ENCODE results near the gene ARHGAP5.

DNA sequence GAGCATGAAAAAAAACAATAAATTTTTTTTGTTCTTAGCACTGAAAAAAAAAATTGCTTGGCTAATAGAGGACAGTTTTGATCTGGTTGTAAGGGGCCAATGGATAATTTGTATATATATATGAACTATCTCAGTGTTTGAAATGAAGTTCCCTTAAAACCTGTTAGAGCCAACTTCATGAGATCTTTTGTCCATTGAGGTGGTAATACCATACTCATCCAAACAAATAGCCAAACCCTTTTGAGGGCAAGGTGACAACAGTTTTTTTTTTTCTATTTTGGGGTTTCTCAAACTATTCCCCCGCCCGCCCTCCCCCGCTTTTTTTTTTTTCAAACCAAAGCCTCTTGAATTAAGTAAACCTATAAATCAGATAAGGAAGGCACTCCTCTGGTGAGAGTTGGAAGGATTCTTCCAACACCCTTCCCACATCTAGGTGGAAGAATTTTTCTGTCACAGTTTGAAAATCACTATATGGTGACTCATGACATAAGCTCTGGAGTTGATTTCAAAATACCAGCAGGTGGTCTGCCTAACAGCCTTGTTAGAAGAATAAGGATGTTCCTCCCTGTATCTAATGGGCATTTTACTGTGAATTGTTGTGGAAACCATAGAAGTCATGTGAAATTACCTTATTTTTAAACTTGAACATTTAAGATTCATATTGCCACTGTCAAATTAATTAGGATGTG, 10.2 kb downstream of the ARHGAP5 start:
- TF ChIP-seq CTCF (IDR thresholded peaks at IDR 0.05; ENCODE audit: insufficient read depth, low read length) (no peak), POLR2AphosphoS5 (IDR thresholded peaks at IDR 0.05; ENCODE audit: low read depth) (no peak), SPI1 (IDR thresholded peaks at IDR 0.05; ENCODE audit: borderline replicate concordance, low read depth) (no peak)
